A673 (cell line): ENCODE results near the gene MTRF1.

Experiments
- EZH2 ChIP-seq: fragments of 200-600 bp; sonication (generic); IDR thresholded peaks from 2 replicates; pipeline ENCODE4 v1.6.1; 2017; ENCODE audit warnings: borderline replicate concordance, low read depth, mild to moderate bottlenecking, mixed read lengths, antibody characterized with exemption, low read length; ENCODE audit not compliant: poor library complexity, severe bottlenecking
- TF ChIP-seq, protein P1 (sequence below): fragments of 300-800, 200-600 bp; sonication (generic); conservative IDR thresholded peaks from 2 replicates; pipeline ENCODE4 v1.5.1; 2017; ENCODE audit warnings: low read depth, mild to moderate bottlenecking, antibody characterized with exemption, low read length, moderate library complexity, mixed read lengths

DNA sequence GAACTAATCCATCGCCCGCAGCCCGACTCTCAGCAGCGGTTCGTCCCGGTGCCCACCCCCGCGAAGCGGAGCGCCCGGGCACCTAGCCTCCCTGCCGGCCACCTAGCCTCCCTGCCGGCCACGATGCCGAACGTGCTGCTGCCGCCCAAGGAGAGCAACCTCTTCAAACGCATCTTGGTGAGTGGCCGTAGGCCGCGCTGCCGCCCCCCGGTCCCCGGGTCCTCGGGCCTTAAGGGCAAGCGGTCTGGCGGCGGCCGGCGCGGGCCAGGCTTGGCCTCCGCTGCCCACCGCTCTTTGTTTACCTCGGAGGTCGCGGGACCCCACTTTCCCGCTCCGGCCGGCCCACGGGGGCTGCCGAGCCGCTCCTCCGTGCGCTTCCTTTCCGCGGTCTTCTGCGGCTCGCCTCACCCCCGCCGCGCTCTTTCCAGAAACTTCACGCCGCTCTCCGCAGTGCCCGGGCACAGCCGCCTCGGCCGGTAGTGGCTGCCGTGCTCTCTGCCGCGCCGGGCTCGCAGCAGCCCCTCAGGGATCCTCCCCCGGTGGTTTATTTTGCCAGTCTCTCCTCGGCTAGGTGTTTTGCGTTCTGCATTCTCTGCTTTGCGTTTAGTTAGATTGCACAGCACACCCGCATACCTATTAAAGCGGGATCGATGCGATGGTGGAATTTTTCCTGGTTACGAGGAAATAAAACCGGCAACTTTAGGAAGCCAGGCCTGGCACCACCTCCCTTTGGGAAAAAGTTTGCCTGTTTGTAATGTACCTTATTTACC, 48.2 kb upstream of the MTRF1 start:
- TF ChIP-seq, protein P1, sequence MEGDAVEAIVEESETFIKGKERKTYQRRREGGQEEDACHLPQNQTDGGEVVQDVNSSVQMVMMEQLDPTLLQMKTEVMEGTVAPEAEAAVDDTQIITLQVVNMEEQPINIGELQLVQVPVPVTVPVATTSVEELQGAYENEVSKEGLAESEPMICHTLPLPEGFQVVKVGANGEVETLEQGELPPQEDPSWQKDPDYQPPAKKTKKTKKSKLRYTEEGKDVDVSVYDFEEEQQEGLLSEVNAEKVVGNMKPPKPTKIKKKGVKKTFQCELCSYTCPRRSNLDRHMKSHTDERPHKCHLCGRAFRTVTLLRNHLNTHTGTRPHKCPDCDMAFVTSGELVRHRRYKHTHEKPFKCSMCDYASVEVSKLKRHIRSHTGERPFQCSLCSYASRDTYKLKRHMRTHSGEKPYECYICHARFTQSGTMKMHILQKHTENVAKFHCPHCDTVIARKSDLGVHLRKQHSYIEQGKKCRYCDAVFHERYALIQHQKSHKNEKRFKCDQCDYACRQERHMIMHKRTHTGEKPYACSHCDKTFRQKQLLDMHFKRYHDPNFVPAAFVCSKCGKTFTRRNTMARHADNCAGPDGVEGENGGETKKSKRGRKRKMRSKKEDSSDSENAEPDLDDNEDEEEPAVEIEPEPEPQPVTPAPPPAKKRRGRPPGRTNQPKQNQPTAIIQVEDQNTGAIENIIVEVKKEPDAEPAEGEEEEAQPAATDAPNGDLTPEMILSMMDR, result no peak
- no peak for TF ChIP-seq EZH2
